Prostate gland (tissue), 2 donors: ENCODE data around the gene APBA3.

Experiments used
- POLR2AphosphoS5 ChIP-seq: sonication (generic); formaldehyde crosslinking; IDR thresholded peaks from one replicate; pipeline ENCODE4 v1.6.1; 2017; ENCODE audit warnings: antibody characterized with exemption
- TF ChIP-seq, protein P1 (sequence below), 4 experiments: fragments of 200-600 bp in 2 of 4; fragments of 450-650 bp in 2 of 4; sonication (generic) in 2 of 4; IDR thresholded peaks; 1 replicate in 3 of 4; 2 replicates in 1 of 4; pipeline ENCODE4 v1.5.1; 2016 to 2019; ENCODE audit warnings: antibody characterized with exemption in 4 of 4, mild to moderate bottlenecking in 2 of 4, moderate library complexity in 2 of 4

DNA sequence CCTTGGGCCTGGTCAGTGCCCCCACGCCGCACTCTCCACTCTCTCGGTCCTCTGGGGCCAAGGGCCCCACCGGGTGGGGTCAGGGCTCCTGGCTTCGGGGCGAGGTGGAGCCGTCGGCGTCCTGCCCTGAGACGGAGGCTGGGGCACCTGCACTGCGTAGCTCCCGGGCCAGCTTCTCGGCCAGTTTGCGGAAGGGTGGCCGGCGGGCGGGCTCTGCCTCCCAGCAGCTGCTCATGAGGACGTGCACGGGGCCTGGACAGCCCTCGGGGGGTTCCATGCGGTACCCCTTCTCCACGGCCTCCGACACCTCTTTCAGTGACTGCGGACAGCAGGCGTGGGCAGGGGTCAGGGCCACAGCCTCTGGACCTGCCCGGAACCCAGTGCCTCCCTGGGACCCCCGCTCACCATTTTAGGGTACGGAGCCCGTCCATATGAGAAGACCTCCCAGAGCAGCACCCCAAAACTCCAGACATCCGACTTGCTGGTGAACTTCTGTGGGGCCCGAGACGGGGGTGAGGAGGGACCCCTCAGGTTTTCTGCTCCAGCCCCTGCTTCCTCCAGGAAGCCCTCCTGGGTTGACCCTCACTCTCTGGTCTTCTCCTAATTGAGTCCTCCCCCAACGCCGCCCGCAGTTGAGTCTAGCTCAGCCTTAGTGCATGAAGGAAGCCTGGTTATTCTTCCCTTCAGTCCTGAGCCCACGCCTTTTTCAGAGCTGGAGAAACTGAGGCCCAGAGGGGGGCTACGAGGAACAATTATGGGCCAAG is 16.8 kb upstream of the APBA3 start:
- TF ChIP-seq POLR2AphosphoS5 = no peak
- TF ChIP-seq, protein P1, sequence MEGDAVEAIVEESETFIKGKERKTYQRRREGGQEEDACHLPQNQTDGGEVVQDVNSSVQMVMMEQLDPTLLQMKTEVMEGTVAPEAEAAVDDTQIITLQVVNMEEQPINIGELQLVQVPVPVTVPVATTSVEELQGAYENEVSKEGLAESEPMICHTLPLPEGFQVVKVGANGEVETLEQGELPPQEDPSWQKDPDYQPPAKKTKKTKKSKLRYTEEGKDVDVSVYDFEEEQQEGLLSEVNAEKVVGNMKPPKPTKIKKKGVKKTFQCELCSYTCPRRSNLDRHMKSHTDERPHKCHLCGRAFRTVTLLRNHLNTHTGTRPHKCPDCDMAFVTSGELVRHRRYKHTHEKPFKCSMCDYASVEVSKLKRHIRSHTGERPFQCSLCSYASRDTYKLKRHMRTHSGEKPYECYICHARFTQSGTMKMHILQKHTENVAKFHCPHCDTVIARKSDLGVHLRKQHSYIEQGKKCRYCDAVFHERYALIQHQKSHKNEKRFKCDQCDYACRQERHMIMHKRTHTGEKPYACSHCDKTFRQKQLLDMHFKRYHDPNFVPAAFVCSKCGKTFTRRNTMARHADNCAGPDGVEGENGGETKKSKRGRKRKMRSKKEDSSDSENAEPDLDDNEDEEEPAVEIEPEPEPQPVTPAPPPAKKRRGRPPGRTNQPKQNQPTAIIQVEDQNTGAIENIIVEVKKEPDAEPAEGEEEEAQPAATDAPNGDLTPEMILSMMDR (IDR thresholded peaks at IDR 0.05) = no peak
